Vagina (tissue), 2 donors: Measurements from ENCODE around the gene PCDH8. TPM values are rescaled to one million over a fixed set of nuclear protein-coding genes. Genes with fewer than 3 reads are reported as not detected.

Experiments
- DNase-seq, 2 donors: peaks; one replicate each; pipeline ENCODE4 v3.0.0-alpha.2; 2017; ENCODE audit errors: extremely low spot score in 2 of 2
- H3K27ac ChIP-seq: fragments of 200-600 bp; sonication (generic); one replicate; pipeline ENCODE4 v1.5.1; 2019
- H3K27me3 ChIP-seq: fragments of 200-600 bp; sonication (generic); one replicate; pipeline ENCODE4 v1.5.1; 2019
- H3K36me3 ChIP-seq, 2 donors: fragments of 200-600 bp; sonication (generic); one replicate each; pipeline ENCODE4 v1.5.1; 2017 to 2019
- H3K4me1 ChIP-seq: fragments of 200-600 bp; sonication (generic); one replicate; pipeline ENCODE4 v1.5.1; 2019
- H3K4me3 ChIP-seq, 2 donors: fragments of 200-600 bp; sonication (generic); 1 replicate in 1 of 2; 2 replicates in 1 of 2; pipeline ENCODE4 v1.5.1; 2016 to 2019
- H3K9me3 ChIP-seq: fragments of 200-600 bp; sonication (generic); one replicate; pipeline ENCODE4 v1.5.1; 2019
- CTCF ChIP-seq, 3 experiments: fragments of 450-650 bp in 2 of 3; fragments of 200-600 bp in 1 of 3; sonication (generic) in 1 of 3; IDR thresholded peaks; one replicate each; pipeline ENCODE4 v1.5.1; 2017 to 2019; ENCODE audit warnings: antibody characterized with exemption in 3 of 3, mild to moderate bottlenecking in 2 of 3, moderate library complexity in 2 of 3
- POLR2A ChIP-seq, 2 donors: fragments of 450-650 bp; IDR thresholded peaks; one replicate each; pipeline ENCODE4 v1.6.1; 2017; ENCODE audit warnings: antibody characterized with exemption in 2 of 2, mild to moderate bottlenecking in 2 of 2, moderate library complexity in 2 of 2
- POLR2AphosphoS5 ChIP-seq, 2 donors: sonication (generic); formaldehyde crosslinking; IDR thresholded peaks; one replicate each; pipeline ENCODE4 v1.9.0; 2017; ENCODE audit warnings: antibody characterized with exemption in 2 of 2, mild to moderate bottlenecking in 2 of 2, low read depth in 1 of 2; ENCODE audit not compliant: insufficient read depth in 1 of 2
- intact Hi-C: fragments of 100-400 bp; cut with DNase I; formaldehyde crosslinking; loops from one replicate; pipeline ENCODE4 v1.15.1; 2023
- total RNA-seq: library from RNA; depleted of rRNA; stranded (reverse); fragments of >200 nt; gene quantifications from one replicate; pipeline ENCODE4 v1.2.3, GENCODE V29; 2016

The PCDH8 gene
- total RNA-seq, 1 donor from 2014 or later = 0.98 TPM

- DNase-seq = no peak
- no peak for TF ChIP-seq POLR2A (IDR thresholded peaks at IDR 0.05)
- no peak for TF ChIP-seq CTCF (IDR thresholded peaks at IDR 0.05)
- no peak for TF ChIP-seq POLR2AphosphoS5 (IDR thresholded peaks at IDR 0.05; ENCODE audit: insufficient read depth in 1 of 2, low read depth in 1 of 2)
- H3K27me3 ChIP-seq = no peaks in the 10 kb centered on the region
- no peaks in the 10 kb centered on the region for H3K36me3 ChIP-seq
- H3K27ac ChIP-seq = no peak overlapping the region
- no peaks in the 10 kb centered on the region for H3K4me1 ChIP-seq
- H3K9me3 ChIP-seq = no peaks in the 10 kb centered on the region
- no peak overlapping the region for H3K4me3 ChIP-seq
- intact Hi-C loops = no loop called here
Observed at GRCh38 chr13:52868190-52868589, 19.8 kb upstream of the PCDH8 start.

GRCh38 chr13:52864941-52865340 lies 16.5 kb upstream of the PCDH8 start:
- Histone ChIP-seq H3K9me3 (no peaks in the 10 kb centered on the region), H3K4me3 (no peak overlapping the region), H3K27ac (no peak overlapping the region), H3K36me3 (no peaks in the 10 kb centered on the region), H3K4me1 (no peaks in the 10 kb centered on the region), H3K27me3 (no peaks in the 10 kb centered on the region)
- TF ChIP-seq POLR2A (IDR thresholded peaks at IDR 0.05) (no peak), POLR2AphosphoS5 (IDR thresholded peaks at IDR 0.05; ENCODE audit: insufficient read depth in 1 of 2, low read depth in 1 of 2) (no peak), CTCF (IDR thresholded peaks at IDR 0.05) (no peak)
- no peak for DNase-seq
- intact Hi-C loops = loop anchor here (5.0 kb wide), 1 partner anchor 1558 kb away; no protein-coding TSS in a partner anchor

- intact Hi-C loops = loop anchor here (5.0 kb wide), 1 partner anchor 1555 kb away; no protein-coding TSS in a partner anchor
- no peak overlapping the region for H3K4me3 ChIP-seq
- no peaks in the 10 kb centered on the region for H3K9me3 ChIP-seq
- no peak for DNase-seq
- TF ChIP-seq POLR2AphosphoS5 (IDR thresholded peaks at IDR 0.05; ENCODE audit: insufficient read depth in 1 of 2, low read depth in 1 of 2) (no peak), POLR2A (IDR thresholded peaks at IDR 0.05) (no peak), CTCF (IDR thresholded peaks at IDR 0.05) (no peak)
- H3K4me1 ChIP-seq = no peaks in the 10 kb centered on the region
- no peaks in the 10 kb centered on the region for H3K36me3 ChIP-seq
- no peak overlapping the region for H3K27ac ChIP-seq
- no peaks in the 10 kb centered on the region for H3K27me3 ChIP-seq
Observed at GRCh38 chr13:52862358-52863206, 14.1 kb upstream of the PCDH8 start.

- no peak for DNase-seq
- intact Hi-C loops = no loop called here
- H3K27ac ChIP-seq = no peak overlapping the region
- TF ChIP-seq POLR2A (IDR thresholded peaks at IDR 0.05) = no peak
- TF ChIP-seq CTCF (IDR thresholded peaks at IDR 0.05) = no peak
- TF ChIP-seq POLR2AphosphoS5 (IDR thresholded peaks at IDR 0.05; ENCODE audit: insufficient read depth in 1 of 2, low read depth in 1 of 2) = no peak
- H3K4me3 ChIP-seq = no peak overlapping the region
- H3K4me1 ChIP-seq = peaks cover 23% of the 10 kb centered on the region
- no peaks in the 10 kb centered on the region for H3K36me3 ChIP-seq
- no peaks in the 10 kb centered on the region for H3K9me3 ChIP-seq
- H3K27me3 ChIP-seq = peaks cover 7% of the 10 kb centered on the region
Observed at GRCh38 chr13:52852444-52852843, 4.0 kb upstream of the PCDH8 start.
